WI38 (cell line): ENCODE results near the gene NPR2.

ENCODE experiments used
- H3K4me3 ChIP-seq: 2 replicates; pipeline ENCODE4 v1.5.1; 2011; ENCODE audit warnings: low read depth, mild to moderate bottlenecking, control low read depth, low read length
- TF ChIP-seq, protein P1 (sequence below): IDR thresholded peaks from 2 replicates; pipeline ENCODE4 v1.5.1; 2012; ENCODE audit warnings: low read depth, mild to moderate bottlenecking, control low read depth, low read length

NPR2 gene

DNA sequence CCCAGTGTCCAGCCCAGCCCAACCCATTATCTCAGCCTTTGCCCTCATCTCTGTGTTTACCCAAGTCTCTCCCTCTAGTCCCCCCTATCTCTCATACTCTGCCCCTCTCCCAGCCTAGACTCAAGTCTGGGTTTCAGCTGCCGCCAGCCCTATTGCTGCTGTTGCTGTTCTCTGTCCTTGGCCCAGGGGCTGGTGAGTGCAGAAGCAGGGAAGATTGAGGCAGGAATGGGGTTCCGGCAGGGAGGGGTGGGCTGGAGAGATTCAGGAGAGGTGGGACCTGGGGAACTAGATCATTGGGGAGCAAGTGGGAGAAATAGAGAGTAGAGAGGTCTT is 38.3 kb downstream of the NPR2 start:
- TF ChIP-seq, protein P1, sequence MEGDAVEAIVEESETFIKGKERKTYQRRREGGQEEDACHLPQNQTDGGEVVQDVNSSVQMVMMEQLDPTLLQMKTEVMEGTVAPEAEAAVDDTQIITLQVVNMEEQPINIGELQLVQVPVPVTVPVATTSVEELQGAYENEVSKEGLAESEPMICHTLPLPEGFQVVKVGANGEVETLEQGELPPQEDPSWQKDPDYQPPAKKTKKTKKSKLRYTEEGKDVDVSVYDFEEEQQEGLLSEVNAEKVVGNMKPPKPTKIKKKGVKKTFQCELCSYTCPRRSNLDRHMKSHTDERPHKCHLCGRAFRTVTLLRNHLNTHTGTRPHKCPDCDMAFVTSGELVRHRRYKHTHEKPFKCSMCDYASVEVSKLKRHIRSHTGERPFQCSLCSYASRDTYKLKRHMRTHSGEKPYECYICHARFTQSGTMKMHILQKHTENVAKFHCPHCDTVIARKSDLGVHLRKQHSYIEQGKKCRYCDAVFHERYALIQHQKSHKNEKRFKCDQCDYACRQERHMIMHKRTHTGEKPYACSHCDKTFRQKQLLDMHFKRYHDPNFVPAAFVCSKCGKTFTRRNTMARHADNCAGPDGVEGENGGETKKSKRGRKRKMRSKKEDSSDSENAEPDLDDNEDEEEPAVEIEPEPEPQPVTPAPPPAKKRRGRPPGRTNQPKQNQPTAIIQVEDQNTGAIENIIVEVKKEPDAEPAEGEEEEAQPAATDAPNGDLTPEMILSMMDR, result no peak
- peak overlapping the region; percentile 67 for H3K4me3 ChIP-seq

DNA sequence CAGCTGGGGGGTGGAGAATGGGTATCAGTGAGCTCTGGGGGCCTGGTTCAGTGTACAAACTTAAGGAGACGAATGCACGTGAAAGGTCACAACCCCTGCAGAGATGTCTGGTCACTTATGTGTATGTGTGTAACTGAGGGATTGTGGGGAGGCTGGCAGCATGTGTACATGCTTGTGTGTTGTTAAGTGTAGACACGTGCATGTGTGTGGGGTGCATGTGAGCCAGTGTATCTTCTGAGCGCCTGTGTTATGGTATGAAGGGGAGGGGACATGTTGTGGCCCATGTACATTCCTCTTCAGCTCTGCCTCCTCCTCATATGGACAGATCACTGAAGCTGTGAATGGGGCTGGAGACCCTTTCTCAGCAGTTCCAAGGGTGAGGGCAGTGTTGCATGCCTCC is 39.6 kb downstream of the NPR2 start:
- H3K4me3 ChIP-seq, result no peak overlapping the region
- TF ChIP-seq, protein P1, result no peak

DNA sequence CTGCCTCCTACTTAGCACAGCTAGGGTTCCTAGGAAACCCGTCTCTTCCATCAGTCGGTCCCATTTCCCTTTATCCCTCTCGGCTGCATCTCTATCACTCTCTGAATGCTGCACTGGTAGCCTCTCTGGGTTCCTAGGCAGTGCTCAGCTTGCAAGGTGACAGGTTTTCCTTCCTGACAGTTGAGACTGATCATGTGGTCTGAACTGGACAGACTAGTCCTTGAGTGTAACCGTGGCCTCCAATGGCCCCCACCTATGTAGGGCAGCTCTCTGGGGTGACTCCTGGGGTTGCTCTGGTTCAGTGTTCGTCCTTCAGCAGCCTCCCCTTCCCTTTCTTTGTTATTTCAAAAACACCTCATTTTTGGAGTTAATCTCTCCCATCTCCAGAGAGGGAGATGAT is 41.4 kb downstream of the NPR2 start:
- TF ChIP-seq, protein P1, result no peak

DNA sequence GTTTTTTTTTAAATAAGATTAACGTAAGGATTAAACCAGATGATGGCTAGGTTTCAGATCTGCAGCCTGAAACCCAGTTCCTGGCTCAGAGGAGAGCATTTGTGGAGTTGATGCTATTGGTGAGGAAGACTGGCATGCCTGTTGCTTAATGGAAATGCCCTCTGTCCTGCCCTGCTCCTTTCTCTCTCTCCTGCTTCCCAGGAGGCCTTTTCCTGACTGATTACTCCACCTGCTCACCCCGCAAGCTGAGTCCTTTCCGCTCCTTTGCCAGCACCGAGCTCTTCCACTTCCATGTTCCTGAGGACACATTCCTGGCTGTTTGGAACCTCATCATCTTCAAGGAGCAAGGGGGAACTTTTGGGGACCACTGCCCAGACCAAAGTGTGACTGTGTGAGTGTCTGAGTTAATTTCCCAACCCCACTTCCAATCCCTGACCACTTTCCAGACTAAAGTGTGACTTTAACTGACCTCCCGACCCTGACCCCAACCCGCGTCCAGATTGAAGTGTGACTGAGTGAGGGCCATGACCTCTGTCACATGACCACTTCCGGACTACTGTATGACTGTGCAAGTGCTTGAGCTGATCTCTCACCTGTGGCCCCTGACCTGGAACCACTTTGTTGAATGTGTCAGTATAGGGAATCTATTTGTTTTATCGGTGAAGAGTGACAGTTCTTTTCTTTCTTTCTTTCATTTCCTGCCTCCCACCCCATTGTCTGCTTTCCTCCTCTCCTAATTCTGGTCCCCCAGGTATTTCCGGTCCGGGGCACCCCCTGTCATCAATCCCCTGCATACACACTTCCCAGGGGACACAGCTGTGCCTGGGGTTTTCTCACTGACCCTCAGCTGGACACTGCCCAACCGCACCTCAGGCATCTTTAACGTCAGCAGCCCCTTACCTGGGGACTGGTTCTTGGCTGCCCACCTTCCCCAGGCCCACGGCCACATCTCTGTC is 43.1 kb downstream of the NPR2 start:
- TF ChIP-seq, protein P1, result no peak
- no peak overlapping the region for H3K4me3 ChIP-seq

More for the DNA sequence above, 41.4 kb downstream of the NPR2 start:
- H3K4me3 ChIP-seq, result no peak overlapping the region

DNA sequence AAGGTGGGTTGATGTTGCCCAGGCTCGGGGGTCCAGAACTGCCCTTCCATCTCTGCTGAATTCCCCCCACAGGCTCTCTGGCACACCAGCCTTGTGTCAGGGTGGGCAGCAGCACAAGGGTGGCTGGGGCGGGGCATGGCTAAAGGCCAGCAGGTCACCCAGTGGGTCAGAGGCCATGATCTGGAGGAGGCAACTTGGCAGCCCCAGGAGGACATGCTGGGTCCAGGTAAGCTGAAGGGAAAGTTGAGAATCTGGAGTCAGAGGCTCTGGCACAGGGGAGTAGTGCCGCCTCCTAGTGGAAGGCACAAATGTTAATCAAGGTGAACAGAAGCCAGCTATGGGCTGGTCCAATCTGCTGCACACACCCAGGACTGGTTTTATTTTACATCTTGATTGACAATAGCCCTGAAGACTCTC is 43.8 kb downstream of the NPR2 start:
- TF ChIP-seq, protein P1, result 0 out of 2 replicates have a peak, but pooled peaks have one; percentile 22
- H3K4me3 ChIP-seq, result no peak overlapping the region

DNA sequence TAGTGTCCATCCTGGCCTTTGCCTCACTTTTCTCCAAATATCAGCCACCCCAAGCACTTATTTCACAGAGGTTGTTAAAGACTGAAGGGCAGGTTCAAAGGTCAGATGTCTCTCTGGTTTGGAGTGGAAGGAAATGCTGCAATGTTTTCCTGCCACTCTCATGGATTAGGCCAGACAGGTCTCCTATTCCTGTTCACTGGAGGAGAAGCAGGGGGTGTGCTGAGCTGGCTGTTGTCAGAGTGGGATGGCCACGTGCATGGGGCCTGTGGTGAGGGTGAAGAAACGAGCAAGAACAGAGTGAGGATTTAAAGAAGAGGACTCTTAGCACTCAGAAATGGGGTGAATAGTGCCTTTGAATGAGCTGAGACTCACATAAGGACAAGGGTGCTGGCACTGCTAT is 44.4 kb downstream of the NPR2 start:
- TF ChIP-seq, protein P1, result no peak

DNA sequence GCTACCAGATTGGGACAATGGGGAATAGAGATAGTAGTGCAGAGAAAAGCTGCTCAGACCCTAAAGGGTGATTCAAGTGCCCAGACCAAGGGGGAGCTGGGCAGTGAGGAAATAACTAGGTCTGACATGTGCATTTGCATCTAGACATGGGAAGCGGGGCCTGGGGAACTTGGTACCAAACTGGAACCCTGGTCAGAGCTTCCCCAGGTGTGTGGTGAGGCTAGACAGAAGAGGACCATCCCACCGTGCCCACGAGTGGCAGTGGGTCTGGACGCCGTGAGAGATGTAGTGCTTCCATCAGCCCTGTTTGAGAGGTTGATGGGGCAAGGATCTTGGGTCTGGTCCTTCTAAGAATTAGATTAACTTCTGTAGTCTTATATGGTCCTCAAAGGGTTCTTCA is 45.2 kb downstream of the NPR2 start:
- TF ChIP-seq, protein P1, result no peak
- no peak overlapping the region for H3K4me3 ChIP-seq

More for the DNA sequence above, 44.4 kb downstream of the NPR2 start:
- H3K4me3 ChIP-seq, result no peak overlapping the region
